HG02571 (cell line): ENCODE data around the gene KCNK15.

Experiments used
- ATAC-seq: cut with Tn5 transposase; IDR thresholded peaks from one replicate; pipeline ENCODE4 v1.9.1; 2021; ENCODE audit warnings: mild to moderate bottlenecking, moderate library complexity; ENCODE audit not compliant: unreplicated experiment

Gene KCNK15

GRCh38 chr20:44733341-44734069, 12.2 kb upstream of the KCNK15 start:
- no peak for ATAC-seq

- no peak for ATAC-seq
These were observed 10.7 kb upstream of the KCNK15 start for GRCh38 chr20:44734938-44735337.

GRCh38 chr20:44735816-44736169, 9.9 kb upstream of the KCNK15 start:
- ATAC-seq, result no peak

- ATAC-seq, result no peak
These were observed 9.3 kb upstream of the KCNK15 start for GRCh38 chr20:44736170-44737021.

GRCh38 chr20:44737116-44737515, 8.5 kb upstream of the KCNK15 start:
- no peak for ATAC-seq

- ATAC-seq, result no peak
These were observed 6.7 kb upstream of the KCNK15 start for GRCh38 chr20:44738813-44739477.

GRCh38 chr20:44739942-44740341, 5.7 kb upstream of the KCNK15 start:
- ATAC-seq, result no peak

- ATAC-seq, result no peak
These were observed 3.2 kb upstream of the KCNK15 start for GRCh38 chr20:44742304-44743079.

GRCh38 chr20:44743080-44743701, 2.5 kb upstream of the KCNK15 start:
- no peak for ATAC-seq

GRCh38 chr20:44743916-44744655, 1.6 kb upstream of the KCNK15 start:
- no peak for ATAC-seq

GRCh38 chr20:44745122-44745597, 505 bp upstream of the KCNK15 start:
- no peak for ATAC-seq

- ATAC-seq, result no peak
These were observed 901 bp downstream of the KCNK15 start for GRCh38 chr20:44746367-44747165.

GRCh38 chr20:44747166-44748004, 1.7 kb downstream of the KCNK15 start:
- no peak for ATAC-seq

- no peak for ATAC-seq
These were observed 2.3 kb downstream of the KCNK15 start for GRCh38 chr20:44748005-44748370.

- no peak for ATAC-seq
These were observed 4.6 kb downstream of the KCNK15 start for GRCh38 chr20:44750081-44750805.

GRCh38 chr20:44752099-44752931, 6.7 kb downstream of the KCNK15 start:
- no peak for ATAC-seq

GRCh38 chr20:44754554-44754953, 8.9 kb downstream of the KCNK15 start:
- no peak for ATAC-seq
